T follicular helper cell (primary cell): ENCODE measurements around the gene SEMA5A.

Source experiments
- DNase-seq: peaks from one replicate; pipeline ENCODE4 v3.0.0-alpha.2; 2020; ENCODE audit warnings: low read depth

The SEMA5A gene

DNA sequence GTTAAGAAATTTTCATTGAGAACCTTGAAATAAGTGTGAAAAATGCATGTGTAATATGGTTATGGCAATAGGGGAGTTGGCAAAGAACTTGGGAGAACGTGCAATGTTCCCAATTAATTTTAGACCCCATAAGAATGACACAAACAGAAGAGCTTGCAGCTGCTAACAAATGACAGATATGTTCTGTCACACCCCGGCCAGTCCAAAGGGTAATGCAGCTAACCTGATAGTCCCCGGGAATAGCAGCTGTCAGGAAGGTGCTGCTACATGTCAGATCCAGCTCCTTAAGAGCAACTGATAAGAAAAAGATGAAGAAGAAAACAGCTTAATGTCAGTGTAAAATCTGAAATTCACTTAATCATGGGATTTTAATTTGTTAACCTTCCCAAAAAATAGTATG lies 30.4 kb downstream of the SEMA5A start:
- DNase-seq = no peak

DNA sequence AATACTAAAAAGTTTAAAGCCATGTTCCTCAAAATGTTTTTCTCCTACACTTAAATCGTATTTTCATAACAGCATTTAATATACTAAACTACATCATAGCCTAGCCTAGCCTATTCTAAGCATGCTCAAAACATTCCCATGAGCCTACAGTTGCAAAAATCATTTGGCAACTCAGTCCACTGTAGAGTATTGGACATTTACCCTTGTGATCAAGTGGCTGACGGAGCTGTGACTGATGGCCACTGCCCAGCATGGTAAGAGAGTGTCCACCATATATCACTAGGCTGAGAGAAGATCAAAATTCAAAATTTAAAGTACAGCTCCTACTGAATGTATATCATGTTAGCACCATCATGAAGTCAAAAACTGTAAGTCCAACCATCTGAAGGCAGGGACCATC lies 30.9 kb downstream of the SEMA5A start:
- no peak for DNase-seq

DNA sequence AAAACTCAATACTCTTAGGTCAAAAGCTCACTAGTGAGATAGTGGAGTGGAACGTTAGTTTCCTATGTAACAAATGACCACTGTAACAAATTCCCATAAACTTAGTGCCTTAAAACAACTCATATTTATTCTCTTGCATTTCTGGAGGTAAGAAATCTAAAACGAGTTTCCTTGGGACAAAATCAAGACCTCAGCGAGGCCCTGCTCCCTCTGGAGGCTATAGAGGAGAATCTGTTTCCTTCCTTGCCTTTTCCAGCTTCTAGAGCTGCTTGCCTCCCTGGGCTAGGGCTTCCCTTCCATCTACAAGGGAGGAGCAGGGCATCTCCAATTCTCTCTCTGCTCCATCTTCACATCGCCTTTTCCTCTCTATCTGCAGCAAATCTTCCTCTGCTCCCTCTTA lies 32.0 kb downstream of the SEMA5A start:
- no peak for DNase-seq

DNA sequence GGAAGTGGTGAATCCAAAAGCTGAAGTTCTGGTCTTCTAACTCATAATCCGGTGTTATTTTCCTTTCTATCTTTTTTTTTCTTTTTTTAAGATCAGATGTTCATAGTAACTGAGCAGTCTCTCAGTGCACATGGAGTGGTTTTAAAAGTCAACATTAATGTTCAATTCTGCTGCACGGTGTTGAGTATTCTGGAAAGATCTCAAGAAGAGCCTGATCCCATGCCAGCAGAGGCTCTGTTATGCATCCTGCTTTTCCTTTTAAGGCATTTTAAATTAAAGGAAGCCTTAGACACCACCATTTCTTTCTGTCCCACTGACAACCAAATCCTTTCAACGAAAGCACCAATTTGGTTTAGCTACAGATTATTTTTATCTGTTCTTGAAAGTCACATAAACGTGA lies 33.4 kb downstream of the SEMA5A start:
- no peak for DNase-seq

DNA sequence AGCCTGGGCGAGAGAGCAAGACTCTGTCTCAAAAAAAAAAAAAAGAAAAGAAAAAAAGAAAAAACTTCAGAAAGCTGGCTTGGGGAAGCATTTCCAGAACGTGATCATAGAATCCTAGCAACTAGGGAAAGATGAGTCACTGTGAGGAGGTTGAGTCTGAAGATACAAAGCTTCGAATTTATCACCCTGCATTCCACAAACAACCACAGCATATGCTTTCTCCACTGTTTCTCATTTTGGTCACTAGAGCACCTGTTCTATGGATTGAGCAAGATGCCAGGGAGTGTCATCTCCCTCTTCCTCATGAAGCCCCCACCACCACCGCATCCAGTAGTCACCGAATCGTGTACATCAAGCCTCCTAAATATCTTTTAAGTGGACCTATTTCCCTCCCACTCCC lies 37.9 kb downstream of the SEMA5A start:
- no peak for DNase-seq

DNA sequence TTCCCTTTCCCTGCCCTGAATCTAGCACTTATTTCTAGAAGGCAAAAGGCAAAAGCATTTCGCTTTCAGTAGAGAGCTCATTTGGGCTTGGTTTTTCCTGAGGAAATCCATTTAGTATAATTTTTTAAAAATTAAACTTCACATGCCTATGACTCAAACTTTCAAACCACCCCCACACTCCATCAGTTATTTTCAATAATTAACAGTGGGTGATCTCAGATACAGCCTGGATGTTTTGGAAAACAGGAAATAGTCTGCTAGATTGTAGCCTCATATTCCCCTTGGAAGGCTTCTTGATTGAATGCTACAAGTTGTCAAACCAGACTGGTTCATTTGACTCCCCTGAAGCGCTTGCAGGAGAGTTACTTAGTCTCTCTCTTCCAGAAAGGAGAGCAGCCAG lies 40.6 kb downstream of the SEMA5A start:
- no peak for DNase-seq

DNA sequence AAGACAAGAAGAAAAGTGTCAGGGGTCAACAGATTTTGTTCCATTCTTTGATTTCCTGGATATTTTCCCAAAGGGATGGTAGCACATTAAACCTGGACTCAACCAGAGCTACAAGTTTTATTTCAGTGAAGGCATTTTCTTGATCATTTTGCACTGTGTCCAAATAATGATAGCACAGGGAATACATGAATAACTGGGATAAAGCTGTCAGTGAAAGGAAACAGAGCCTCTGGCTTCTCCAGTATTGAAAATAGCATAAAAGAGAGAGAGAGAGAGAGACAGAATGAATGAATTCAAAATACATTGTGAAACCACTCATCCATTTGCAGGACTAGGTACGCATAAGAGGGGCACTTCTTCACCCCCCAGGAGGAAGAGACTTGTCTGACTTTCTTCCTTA lies 43.0 kb downstream of the SEMA5A start:
- no peak for DNase-seq

DNA sequence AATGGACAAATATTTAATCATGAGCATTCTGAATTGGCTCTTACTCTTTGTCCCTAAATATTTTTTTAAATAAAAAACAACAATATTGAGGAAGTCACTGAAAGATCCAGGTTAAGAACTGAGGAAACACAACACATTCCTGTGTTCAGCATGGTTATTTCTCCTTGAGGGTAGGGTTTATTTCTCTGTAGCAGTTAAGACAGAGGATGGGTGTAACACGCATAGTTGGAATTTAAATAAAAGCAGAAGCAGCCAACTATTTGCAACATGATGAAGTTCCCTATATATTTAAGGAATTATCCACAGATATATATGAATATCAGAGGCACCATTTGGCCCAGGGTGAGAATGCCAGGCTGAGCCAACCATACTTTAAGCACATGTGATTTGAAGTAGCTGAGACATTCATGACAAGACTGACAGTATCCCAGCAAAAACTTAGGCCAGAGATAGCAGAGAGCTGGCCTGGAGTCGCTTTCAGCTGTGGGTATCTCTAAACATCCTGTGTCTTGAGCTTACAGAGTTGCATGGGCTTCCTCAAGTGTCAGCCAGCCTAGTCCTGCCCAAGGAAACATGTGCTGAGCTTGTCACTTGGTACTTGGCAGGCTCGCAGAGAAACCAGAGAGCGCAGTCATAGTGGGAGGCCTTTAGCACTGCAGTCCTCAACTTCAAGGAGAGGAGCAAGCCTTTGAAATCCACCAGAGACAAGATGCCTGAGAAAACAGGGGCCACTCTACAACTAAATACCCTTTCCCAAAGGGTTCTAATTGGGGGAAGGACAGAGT lies 43.6 kb downstream of the SEMA5A start:
- no peak for DNase-seq

DNA sequence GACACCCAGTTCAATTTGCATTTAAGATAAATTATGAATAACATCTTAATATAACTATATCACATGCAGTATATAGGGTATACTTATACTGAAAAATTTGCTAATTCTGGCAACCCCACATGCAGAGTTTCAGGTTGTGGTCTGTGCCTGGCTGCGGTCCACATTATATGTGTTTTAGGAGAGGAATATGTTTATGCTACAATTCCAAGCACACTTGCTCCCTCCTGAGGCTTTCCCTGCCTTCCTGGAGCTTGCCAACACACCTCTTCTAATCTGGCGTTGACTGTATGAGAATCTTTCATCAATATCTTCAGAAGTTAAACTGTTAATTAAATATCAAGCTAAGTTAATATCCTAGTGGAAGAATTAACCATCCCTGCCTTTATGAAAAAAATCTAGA lies 45.2 kb downstream of the SEMA5A start:
- no peak for DNase-seq

DNA sequence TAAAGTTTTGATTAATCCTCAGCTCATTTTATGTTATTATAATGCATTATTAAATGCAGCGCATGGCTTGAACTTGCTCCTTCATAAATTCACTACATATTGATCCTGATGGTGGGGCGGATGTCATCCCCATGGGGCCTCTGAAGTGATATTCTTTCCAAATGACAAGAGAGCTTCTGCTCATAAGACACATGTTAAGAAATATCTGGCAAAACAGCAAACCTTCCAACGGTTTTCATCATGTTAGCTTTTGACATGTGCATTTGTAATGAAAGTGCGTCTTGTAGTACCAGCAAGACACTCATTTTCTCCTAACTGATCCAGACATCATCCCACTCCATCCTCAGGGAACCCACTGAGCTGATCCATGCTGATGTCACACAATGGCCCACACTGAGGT lies 45.7 kb downstream of the SEMA5A start:
- no peak for DNase-seq

DNA sequence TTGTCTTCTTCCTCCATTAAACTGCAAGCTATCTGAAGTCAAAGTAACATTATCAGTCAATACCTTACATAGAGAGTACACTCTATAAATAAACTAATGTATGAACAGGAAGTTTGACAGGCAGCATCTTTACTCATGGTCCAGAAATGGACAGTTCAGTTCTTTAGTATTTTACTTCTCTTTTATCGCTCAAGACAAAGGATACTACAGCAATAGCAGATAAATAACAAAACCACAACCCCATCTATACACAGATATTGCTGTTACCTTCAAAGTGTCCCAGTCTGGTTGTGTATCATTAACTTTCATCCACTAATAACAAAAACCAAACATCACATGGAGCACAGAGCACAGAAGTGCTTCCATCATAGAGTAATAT lies 46.4 kb downstream of the SEMA5A start:
- no peak for DNase-seq

DNA sequence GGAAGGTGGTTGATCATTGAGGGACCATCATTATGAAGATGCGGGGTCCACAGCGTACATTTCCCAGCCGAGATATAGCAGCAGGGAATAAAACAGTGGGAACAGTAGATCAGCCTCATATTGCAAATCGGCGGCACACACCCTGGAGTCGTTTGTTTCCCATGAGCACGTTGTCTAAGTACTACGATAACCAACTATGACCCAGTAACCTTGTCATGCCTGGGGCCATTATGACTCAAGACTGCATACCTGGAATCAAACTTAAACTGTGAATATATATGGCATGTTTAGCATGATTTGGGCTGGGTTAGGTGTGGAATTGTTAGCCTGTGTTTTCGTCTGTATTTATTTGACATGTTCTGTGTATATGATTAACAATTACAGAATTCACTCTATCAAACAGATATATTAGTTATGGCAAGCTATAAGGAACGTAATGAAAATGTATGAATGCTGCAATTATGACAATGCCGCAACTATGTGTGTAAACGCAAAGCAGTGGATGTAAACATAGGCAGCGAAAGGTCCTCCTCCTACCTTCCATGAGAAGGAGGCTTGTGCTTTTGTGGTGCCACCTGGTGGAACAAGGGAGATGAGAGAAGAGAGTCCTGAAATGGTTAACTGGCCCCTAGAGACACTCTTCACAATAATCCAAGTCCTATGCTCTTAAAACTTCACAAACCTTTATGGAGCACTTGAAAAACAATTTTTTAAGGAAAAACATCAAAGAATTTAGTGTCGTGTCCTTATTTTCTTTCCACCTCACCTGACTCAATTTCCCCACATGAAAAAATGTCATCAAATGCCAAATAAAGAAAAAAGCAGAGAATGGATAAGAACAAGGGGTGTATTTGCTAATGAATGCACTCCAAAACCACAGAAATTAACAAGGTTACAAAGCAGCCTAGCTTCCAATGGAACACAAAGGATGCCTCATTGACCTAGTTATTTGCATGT lies 47.1 kb downstream of the SEMA5A start:
- DNase-seq = no peak

DNA sequence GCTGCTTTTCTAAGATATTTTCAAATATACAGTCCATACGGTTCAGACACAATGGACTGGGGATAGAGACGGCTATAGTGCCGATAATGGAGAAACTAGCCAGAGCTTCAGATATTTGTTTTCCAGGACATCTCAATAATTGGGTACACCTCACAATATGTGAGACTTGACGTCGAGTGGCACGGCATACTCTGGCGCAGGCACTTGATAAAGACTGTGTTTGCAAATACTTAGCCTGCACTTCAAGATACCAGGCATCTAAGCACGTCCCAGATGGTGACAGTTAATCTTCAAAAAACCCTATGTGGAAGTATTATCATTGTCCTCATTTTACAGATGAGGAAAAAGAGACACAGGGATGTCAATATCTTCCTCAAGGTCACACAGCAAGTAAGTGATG lies 48.5 kb downstream of the SEMA5A start:
- DNase-seq = no peak

DNA sequence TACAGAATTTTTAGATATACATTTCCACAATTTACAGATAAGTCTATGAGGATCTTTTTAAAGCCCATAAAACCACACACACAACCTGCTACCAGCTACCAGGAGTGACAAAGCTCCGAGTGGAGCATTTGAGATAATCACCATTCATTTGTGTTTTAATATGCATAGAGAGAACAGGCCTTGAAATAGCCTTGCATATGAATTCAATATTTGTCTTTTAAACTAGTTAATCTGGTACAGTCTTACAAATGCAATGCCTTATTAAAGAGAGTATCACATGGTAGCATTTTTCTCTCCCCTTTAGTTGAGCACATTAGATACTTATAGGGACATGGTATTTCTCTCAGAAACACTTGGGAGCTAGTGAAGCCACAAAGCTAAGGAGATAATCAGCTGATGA lies 49.1 kb downstream of the SEMA5A start:
- DNase-seq = no peak

DNA sequence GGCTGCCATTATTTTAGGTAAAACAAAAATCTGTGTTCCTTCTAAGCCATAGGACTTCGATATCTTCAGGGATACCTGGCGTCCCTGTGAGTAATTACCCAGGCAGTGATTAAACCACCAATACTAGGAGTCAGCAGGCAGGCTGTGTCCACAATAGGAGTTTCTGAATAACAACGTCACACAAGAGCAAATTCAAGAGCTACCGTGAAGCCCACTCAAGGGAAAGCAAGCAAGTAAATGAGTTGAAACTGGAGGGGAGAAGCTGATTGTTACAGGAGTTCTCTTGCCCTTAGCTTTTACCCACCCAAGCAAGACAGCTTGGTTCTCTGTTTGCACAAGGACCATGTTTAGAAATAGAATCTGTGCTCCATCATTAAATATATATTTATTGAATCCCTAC lies 50.8 kb downstream of the SEMA5A start:
- no peak for DNase-seq

DNA sequence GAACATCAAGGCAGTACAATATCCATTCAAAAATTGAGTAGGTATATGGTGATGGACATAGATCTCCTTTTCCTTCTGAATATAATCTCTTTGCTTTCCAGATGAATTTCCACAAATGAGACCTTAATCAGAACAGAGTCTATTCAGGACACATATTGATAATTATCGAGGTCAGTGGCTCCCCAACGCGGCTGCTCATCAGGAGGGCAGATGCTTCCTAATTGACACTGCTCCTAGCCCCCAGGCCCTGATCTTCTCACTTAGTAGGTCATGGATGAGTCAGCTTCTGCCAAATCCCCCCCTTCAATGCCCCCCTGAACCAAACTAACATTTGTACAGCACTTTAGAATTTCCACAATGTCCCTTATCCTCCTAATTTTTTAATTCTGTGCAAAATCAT lies 51.6 kb downstream of the SEMA5A start:
- no peak for DNase-seq

DNA sequence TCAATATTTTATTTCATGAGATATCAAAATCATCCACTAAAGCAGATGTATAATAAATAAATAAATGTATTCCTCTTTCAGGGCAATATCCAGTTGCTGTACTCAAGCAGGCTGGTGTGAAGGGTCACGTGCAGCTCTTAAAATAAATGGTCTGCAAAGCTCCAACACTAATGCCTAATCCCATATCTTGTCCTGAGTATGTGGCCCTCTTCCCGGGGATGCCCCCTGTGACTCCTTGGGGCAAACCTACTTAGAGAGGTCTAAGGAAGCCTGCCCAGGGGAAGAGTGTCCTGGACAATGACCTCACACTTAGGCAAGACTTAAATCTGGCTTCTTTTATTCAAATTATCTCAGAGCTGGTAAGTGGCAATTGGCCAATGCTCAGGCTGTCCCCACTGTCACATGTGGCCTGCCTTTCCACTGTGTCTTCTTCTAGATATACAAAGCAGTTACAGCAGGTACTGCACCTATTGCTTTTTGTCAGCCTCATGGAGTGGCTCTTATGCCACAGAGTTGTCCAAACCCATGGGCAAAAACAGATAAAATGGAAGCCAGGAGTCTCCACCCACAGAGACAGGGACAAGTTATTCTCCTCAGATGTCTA lies 55.3 kb downstream of the SEMA5A start:
- DNase-seq = no peak

DNA sequence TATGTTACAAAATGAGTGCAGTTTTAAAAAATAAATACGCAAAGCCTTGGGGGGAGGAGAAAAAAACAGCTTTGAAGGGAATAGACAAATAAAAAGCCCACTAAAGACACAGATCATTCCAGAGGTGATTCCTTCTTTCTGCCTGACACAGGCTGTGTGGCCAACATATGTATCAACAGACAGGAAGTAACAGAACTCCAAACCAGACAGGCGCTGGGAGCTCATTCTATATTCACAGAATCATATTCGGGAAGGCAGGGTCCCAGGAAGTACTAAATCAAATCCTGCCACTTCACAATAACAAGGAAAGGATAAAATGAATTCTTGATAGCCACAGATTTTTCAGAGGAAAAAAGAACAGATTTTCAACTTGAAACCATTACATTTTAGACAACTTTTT lies 62.1 kb downstream of the SEMA5A start:
- no peak for DNase-seq

DNA sequence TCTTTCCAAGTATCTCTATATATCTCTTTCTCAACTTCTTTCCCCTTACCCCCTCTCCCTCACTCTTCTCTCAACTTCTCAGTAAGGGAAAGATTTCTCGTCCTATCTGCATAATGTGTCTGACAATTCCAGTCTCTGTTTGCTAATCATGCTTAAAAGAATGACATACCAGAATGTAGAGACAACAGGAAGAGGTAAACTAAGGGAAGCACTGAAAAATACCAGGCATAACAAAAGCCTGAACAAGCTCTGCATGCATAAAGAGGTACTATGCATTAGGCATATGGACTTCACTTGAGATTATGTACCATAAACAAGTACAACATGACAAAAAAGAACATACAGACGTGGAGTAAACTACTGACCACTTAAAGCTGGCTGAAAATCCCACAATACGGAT lies 62.6 kb downstream of the SEMA5A start:
- DNase-seq = no peak

DNA sequence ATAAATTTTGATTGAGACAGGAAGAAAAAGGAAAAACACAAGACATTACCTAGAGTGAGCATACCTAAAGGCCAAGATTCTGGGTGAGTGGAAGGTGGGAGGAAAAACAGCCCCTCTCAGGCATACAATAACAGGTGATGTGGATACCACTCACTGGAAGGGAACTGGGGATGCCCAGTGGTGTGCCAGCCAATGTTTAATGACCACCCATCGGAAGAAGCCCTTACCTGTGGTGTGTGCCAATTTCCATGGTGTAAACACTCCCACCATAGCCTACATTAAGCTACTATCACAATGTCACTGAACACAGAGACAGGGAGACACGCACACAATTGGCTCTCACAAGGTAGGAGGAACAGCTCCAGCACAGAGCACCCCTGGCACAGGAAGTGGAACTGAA lies 63.5 kb downstream of the SEMA5A start:
- no peak for DNase-seq

DNA sequence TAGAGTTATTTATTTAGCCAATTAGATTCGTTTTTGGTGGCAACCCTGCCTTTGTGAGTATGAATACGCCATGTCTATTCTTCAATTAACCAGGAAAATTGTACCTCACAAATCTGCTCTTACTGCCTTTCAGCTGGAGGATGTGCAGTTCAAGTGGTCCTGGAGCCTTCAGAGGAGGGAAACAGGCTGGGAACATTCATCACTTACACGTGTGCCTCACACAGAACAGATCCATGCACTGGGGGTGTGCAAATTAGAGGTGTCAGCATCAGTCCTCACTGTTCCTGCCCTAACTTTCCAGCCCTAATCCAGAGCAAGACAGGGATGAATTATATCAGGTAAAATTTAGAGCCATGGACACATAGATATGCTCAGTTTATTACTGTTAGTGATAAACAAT lies 65.4 kb downstream of the SEMA5A start:
- no peak for DNase-seq

DNA sequence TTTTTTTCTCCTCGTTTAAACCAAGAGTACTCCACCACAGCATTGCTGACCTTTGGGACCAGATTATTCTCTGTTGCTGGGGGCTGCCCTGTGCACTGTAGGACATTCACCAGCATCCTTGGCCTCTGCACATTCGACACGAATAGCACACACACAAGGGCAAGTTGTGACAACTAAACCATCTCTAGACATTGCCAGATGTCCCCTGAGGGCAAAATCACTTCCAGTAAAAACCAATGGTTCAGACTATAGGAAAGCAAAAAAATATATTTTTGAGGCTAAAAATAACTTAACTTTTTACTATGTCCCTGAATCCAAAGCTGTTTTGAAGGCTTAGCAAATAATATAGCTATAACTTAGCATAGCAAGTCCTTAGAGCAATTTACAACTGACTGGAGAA lies 65.9 kb downstream of the SEMA5A start:
- DNase-seq = no peak

DNA sequence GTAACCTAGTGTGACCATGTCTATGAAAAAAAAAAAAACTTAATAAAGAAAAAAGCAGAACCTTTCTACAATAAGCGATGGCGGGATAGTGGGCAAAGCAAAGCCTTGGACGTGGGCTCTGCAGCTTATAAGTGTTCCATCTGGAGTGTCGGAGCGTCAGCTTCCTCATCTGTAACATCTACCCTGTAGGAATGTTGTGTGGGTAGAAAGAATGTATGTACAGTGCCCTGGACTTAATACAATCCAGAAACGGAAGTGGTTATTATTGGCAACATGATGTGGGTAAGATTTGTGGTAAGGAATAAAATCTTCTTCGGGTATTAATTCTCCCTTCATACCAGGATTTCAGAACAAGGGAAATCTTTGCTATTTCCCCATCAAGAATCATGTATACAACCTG lies 66.5 kb downstream of the SEMA5A start:
- no peak for DNase-seq
